Germinal center (tissue), 1 donor: ENCODE results near the gene BHMT.
A peak's percentile ranks its signal among the peaks of the same experiment; 100 is the strongest.
"Not testable (repeated sequence)": the region's sequence is repeated elsewhere in the genome, so short reads cannot be mapped to it uniquely, and the experiment has no call there.

Experiments
- DNase-seq: peaks from one replicate; pipeline ENCODE4 v3.0.0; 2012; ENCODE audit warnings: mixed read lengths, low spot score

BHMT gene

DNA sequence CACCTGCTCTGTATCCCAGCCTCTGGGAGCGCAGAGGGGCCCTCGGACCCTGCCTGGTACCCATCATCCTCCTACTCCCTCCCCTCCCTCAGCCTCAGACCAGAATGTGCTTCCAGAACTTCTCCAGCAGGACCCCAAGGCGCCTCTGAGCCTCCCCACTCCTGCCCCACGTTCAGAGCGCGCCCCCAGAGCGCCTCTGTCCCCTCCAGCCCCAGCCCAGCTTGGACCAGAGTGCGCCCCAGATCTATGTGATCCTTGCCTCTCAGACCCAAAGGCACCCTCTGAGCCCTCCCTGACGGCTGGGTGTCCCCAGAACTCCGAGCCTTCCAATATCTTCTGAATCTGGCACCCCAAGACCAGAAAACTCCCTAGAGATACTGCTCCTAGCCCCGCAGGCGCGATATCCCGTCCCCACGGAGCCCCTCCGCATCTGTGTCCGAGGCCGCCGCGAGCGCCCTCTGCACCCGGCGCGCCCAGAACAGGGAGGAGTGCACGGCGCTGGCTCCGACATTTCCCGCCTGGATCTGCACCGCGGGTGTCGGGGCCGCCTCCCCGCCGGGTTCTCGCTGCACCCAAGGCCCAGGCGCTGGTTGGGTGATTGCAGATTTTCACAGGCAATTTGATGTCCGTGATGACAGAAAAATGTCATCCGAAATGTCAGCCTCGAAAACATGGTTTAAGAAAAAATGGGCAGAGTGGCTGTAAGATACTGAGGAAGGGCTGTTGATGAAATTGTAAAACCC is 522 bp downstream of the BHMT start:
- no peak for DNase-seq

DNA sequence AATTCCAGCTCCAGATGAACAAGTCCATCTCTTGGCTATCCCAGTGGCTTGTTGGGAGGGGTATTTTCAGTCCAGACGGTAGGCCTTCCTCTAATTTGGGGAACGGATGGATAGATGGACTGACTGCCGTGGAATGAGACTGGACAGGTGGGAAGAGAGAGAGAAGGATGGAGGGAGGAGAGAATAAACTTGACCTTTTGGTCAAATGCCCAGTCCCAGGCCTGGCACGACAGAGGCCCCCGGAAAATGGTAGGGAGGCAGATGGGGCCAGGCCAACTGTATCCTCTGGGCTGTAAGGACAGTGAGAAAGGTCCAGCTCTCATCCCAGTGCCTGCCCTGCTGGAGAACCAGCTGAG is 1.1 kb downstream of the BHMT start:
- no peak for DNase-seq

DNA sequence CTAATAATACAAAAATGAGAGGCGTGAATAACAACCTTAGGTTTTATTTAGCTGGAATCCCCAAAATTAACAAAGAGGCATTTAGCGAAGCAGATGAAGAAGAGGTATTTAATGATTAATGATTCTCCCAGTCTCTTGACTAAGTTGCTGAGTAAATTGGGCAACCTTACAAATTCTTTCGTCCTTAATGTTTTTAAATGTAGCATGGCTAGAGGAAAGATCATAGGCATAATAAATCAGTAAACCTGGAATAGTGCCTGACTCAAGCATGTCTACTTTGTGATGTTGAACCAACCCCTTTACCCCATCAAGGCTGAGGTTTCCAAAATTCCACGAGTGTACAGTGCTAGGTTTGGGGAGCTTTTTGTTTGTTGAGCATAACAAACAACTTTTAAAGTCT is 7.9 kb downstream of the BHMT start:
- no peak for DNase-seq

DNA sequence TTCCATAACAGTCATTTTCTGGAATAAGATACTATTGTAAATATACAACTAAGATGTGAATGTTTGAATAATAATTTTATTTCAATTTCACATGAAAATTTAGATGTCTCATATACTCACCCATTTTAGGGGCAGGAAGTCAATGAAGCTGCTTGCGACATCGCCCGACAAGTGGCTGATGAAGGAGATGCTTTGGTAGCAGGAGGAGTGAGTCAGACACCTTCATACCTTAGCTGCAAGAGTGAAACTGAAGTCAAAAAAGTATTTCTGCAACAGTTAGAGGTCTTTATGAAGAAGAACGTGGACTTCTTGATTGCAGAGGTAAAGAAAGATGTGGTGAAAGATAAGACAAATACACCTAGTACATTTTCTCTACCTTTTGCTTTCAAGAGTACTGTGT is 8.6 kb downstream of the BHMT start:
- DNase-seq, result no peak

DNA sequence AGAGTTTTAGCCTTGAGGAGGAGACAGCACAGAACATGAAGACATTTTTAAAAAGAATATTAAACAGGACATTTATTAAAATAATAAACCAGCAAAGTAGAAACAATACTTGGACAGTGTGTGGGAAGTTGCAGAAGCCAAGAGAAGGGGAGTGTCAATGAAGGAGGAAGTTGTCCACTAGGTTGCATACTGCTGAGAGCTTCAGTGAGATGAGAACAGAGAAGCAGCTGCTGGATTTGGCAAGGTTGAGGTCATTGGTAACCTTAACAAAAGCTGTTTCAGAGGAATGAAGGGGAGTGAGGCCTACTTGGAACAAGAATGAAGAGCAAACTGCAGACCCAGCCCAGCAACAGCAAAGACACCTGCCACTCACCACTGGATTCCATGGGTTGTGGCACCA is 11.4 kb downstream of the BHMT start:
- DNase-seq, result no peak

DNA sequence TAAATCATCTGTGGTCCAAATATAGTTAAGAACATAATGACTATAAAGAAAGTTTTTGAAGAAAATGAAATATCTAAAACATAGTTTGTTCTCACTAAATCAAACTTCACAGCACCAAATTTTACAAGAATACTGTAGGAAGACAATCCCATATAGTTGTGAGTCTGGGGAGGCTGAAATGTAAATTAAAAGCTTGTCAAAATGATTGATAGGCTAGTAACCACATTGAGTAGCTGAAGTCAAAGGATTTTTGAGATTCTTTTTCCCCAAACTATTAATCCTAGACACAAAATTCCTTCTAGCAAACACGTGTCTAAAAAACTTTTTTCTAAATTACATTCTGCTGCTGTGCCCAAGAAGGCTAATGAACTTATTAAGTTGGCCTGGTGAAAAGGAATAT is 13.0 kb downstream of the BHMT start:
- no peak for DNase-seq

DNA sequence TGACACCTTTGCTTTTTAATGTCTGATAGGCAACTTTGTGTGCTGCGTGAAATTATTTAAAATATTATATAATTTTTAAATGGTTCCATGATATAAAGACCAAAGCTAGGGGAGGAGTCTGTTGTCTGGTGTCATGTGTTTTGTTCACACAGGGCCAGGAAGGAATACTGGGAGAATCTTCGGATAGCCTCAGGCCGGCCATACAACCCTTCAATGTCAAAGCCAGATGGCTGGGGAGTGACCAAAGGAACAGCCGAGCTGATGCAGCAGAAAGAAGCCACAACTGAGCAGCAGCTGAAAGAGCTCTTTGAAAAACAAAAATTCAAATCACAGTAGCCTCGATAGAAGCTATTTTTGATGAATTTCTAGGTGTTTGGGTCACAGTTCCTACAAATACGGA is 19.2 kb downstream of the BHMT start:
- DNase-seq, result no peak

DNA sequence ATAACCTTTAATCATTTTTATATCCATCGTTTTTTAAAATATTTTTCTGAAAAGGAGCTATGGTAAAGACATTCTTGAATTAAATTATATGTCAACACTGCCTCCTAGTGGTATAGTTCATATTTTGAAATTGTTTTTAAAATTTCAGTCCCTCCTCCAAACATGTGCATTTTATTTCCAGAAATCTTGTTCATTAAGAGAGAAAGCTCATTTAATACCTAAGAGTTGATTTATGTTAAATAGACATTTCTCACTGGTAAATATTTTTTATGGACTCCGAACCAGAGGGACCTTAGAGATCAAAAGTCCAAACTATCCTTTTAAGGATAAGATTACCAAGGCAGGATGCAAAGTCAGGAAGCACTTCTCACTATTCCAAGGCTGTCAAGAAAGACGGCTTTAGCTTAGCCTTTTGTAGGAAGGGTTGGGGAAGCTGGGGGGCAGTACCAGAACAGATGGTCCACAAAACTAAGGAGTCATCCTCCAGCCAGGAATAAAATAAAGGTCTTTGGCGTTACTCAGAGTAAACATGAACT is 21.6 kb downstream of the BHMT start:
- DNase-seq, result peak; percentile 13

DNA sequence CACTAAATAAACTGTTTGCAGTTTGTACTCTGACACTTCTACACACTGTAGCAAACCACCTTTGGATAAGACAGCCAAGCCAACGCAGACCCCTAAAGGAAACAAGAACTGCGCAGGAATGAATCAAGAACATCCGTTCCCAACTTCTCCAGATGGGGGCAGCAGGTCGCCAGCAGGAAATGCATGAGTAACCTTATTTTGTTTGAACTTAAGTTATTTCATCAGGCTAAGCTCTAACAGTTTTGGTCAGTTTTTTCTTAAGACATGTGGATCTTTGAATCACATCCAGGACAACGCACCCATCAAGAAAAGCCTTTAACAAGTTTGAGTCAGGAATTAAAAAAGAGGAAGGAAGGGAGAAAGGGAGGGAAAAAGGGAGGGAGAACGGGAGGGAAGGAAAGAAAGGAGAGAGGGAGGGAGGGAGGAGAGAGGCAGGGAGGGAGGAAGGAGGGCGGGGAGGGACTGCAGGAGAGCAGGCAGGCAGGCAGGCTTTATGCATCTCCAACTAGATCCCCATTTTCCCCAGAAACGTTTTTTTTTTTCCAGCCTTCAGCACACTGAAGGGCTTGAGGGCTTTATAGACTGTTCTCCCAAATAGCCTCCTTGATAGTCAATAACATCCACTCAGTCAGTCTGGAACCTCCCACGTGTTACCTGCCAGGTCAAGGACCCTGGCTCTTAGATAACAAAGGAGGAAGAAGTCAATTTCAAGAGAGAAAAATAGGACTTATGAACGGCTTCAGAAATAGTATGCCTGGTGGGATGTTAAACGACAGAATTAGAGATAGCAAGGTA is 22.2 kb downstream of the BHMT start:
- peak; percentile 51 for DNase-seq

DNA sequence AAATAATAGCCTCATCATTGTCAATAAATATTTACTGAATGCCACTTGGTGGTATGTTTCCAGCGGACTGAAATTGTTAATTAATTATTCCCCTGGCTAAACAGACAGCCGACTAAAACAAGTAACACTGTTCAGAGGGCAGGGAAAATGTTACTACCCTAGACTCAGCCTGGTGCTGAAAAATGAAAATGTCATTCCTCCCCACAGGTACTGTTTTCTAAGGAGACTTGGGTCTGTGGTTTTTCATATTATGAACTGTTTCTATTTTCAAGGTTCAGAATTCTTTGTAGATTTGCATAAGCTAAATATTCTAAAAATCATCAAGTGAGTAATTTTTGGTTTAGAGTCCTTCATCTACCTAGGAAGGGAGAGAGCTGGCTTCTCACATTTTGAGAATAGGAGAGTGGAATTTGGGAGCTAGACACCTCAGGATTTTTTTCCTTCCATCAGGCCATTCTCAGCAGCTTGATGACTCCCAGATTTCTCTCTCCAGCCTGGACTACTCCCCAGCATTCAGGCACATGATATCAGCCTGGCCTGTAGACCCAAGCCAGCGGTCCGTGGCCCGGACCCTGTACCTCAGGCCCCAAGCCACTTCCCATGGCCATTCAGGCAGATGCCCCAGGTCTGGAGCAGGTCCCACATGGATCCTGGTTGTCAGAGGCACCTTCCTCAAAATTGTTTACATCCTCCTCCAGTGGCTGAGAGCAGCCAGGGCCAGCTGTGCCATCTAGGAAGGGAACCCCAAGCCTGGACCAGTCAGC is 24.4 kb downstream of the BHMT start:
- DNase-seq, result no peak

DNA sequence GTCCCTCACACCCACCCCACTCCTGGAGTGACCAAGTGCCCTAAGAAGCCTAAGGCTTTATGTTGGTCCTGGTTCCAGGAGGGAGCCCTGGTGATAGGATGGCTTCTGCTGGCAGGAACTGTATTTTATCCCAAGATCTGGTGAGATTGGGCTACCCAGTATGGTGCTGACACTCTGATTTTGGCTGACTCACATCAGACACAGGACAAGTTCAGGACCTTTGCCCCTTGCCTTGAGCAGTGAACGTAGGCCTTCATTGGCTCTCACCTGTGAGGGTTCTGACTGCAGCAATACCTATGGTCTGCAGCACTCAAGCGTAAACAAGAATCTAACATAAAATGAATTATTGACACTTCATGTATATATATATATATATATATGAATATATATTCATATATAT is 25.0 kb downstream of the BHMT start:
- DNase-seq, result no peak

DNA sequence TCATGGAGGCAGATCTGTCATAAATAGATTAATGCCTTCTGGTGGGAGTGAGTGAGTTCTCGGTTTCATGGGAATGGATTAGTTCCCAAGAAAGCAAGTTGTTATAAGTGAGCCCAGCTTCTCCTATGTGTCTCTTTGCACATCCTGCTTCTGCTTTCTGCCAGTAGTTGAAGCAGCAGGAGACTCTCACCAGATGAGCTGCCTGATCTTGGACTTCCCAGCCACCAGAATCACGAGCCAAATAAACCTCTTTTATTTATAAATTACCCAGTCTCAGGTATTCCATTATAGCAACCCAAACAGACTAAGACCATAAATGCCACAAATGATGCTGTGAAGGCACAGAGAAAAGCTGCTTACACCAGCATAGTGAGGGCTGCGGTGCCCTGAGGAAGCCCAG is 28.9 kb downstream of the BHMT start:
- no peak for DNase-seq

DNA sequence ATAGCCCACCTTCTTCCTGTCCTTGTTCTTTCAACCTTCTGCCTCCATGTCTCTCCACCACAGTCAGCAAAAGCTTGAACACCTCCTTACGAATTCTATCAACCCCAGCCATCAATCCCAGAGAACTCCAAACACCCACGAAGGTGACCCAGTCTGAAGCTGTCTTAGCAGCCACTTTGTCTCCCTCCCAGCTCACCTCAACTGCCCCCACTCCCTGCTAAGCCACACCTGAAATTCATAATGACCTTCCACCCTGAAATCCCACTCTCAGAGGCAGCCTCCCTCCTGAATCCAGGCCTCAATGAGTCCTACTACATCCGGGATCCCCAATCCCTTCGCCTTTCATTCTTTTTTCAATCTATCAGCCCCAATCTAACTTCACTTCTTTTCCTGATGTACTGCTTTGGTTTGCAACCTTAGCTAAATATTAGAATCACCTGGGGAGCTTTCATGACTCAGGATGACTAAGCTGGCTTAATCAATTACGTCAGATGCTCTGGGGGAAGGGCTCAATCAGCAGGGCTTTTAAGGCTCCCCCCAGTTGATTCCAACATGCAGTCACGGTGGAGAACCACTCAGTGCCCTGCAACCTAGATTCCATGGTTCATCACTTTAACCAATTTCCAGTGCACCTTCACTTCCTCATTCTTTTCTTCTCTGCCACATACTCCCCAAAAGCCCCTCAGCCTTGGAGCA is 32.2 kb downstream of the BHMT start:
- no peak for DNase-seq

DNA sequence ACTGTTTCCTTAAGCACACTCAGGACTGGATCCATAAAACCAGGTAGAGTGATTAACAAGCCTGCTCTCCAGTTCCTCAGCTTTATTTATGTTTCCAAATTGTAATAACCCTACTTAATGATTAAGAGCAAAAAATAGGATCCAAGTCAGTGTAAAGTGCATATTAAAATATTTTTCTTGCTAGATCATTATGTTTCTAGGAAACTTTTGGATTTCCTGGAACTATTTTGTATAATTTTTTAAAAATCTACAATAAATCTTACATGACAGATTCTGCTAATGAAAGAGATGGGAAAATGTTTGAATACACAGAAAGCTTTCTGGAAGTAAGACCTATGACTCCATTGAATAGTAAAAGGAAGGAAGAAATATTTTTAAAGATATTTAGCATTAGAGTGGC is 35.5 kb downstream of the BHMT start:
- no peak for DNase-seq

DNA sequence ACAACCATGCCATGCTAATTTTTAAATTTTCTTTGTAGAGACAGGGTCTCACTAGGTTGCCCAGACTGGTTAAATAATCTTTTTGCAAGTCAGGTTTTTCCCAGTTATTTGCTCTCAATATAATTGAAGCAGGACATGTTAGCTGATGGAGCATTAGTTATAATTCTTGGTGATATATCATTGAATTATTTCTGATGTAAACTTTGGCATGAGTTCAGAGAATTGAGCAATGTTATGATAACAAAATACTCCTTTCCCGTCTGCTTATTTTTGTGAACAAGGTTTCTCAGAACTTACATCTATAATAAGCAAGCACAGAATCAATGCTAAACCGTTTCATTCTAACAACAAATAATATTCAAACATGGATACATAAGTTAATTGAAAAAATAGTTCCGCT is 37.8 kb downstream of the BHMT start:
- no peak for DNase-seq

DNA sequence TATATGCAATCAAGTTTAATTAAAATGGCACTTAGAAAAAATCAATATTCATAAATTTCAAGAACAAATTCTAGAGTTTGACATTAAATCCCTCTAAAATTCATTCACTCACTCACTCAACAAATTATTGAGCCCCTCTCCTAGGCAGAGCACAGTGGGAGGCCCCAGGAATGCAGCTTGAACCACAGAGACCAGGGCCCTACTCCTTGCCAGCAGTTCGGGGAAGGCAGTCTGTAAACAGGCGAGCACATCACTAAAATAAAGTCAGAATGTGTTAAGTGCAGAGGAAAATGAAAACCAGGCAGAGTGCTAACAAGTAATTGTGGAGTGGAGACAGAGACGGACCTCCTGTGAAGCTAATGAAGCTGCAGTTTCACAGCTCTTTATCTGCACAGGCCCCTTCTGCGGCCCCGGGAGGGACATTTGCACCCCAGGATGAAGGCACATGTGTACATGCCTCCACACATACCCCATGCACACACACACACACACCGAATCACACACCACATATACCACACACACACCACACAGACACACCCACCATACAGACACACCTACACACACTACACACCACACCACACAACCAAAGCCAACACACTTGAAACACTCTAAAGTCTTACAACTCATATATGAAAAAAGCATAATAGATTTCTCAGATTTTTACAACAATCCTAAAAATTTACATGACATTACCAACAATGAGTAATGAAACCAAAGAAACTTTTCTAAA is 40.5 kb downstream of the BHMT start:
- DNase-seq, result no peak

DNA sequence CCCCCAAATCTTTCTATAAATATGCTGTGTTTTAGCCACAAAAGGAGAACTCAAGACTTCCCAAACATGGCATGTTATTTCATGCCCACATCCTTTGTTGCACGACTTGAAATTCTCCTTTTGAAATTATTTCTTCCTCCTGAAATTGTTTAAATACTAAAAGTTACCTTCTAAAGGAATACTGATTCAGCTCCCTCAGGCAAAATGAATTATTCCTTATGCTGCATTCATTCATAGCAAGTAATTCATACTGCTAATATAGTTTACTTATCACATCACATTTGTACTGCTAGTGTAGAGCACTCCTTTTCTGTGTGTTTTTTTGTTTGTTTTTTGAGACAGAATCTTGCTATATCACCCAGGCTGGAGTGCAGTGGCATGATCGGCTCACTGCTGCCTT is 45.7 kb downstream of the BHMT start:
- DNase-seq, result no peak

DNA sequence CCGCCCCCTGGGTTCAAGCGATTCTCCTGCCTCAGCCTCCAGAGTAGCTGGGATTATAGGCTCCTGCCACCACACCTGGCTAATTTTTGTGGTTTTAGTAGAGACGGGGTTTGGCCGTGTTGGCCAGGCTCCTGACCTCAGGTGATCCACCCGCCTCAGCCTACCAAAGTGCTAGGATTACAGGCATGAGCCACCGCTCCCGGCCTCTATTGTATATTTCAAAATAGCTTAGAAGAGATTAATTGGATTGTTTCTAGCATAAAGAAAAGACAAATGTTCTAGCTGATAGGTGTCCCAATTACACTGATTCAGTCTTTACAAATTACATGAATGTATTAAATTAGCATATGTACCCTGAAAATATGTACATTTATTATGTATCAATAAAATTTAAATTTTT is 50.0 kb downstream of the BHMT start:
- DNase-seq, result not testable (repeated sequence)

DNA sequence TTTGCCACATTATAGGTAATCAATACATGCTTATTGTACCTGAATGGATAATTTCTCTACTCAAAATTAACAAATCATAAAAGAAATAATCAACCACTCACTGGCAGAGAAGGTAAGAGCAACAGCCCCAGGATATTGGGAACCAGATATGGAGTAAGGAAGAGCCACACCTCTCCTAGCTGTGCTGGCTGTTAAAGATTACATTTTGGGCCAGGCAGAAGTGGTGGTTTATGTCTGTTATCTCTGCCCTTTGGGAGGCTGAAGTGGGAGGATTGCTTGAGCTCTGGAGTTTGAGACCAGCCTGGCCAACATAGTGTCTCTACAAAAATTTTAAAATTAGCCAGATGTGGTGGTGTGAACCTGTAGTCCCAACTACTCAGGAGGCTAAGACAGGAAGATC is 56.4 kb downstream of the BHMT start:
- no peak for DNase-seq

DNA sequence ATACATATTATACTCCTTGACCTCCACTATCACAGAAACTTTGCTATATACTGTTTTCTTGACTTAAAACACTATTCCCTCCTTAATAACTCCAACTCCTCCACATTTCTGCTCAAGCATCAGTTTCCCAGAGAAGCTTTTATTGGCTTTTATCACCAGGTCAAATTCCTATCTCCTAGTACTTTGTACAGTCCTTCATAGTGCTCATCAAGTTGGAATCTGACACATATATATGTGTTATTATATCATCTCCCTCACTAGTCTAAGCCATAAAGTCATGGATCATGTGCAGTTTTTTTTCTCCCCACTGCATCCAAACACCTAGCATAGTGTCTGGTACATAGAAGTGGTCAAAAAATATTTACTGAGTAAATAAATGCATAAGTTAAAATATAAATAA is 59.1 kb downstream of the BHMT start:
- DNase-seq, result no peak

DNA sequence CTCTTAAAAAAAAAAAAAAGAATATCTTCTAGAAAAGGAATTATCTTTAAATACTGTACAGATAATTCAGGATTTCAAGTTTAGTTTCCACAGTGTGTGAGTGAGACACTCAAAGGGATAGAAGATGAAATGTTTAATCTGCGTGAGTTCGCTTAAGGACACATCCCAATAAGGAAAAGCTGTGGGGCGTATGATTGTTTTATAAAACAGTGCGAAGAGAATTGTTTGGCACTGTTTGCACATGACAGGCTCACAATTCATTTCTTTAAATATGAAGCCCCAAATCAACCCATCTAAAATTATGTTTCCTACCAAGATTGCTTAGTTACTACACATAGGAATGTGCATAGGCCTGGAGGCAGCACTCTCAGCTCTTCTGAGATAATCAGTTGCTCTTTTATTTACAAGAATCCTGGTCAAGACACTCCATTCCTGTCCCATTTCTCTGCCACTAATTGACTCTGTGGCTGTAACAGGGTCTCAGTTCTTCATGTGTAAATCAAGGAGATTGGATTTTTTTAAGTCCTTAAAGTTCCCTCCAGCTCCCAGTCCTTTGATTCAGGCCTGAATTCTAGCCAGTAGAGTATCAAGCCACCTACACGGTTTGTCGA is 60.1 kb downstream of the BHMT start:
- DNase-seq, result no peak
